Limb (tissue), 2 donors: ENCODE results near the gene SLC25A38.
"Not testable (repeated sequence)": the region's sequence is repeated elsewhere in the genome, so short reads cannot be mapped to it uniquely, and the experiment has no call there.

Experiments used
- DNase-seq, 2 donors: peaks; one replicate each; pipeline ENCODE4 v3.0.0-alpha.2; 2016; ENCODE audit errors: extremely low spot score in 2 of 2

SLC25A38 gene, protein sequence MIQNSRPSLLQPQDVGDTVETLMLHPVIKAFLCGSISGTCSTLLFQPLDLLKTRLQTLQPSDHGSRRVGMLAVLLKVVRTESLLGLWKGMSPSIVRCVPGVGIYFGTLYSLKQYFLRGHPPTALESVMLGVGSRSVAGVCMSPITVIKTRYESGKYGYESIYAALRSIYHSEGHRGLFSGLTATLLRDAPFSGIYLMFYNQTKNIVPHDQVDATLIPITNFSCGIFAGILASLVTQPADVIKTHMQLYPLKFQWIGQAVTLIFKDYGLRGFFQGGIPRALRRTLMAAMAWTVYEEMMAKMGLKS

DNA sequence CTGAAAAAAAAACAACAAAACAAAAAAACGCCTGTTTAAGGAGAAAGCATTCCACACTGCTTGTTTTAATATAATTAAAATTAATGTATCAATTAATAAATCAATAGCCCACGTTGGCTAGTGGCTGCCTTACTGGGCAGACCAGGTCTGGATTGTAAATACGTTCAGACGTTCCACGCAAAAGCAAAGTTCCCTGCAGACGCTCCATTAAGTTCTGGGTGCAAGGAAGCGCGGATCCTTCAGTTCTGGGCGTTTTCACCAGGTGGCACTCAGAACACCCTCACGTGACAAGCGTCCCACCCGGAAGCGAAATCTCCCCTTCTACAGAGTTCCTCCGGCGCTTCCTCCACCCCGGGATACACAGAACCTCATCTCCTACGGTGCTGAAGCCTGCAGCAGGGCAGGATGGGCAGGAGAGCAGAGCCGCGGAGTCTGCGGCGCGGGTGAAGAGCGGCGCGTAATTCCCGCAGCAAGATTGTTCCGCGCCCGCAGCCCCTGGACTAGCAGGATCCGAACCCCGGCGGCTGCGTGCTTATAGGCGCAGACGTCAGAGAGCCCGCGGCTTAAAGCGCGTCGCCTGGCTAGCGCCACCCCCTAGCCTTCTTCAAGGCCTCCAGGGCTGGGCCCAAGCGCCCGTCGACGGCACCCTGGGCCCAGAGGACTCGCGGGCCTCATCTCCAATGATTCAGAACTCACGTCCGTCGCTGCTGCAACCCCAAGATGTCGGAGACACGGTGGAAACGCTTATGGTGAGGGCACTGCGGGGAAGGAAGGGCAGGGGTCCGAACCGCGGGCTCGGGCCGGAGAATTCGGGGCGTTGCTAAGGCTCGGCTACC is at the start of gene SLC25A38:
Gene SLC25A38, plus strand, starts transcription at position 326 of the 836 bp plus-strand sequence. Its CDS starts 355 bp downstream, at position 681.
- DNase-seq = peak; percentile 79 to 83

DNA sequence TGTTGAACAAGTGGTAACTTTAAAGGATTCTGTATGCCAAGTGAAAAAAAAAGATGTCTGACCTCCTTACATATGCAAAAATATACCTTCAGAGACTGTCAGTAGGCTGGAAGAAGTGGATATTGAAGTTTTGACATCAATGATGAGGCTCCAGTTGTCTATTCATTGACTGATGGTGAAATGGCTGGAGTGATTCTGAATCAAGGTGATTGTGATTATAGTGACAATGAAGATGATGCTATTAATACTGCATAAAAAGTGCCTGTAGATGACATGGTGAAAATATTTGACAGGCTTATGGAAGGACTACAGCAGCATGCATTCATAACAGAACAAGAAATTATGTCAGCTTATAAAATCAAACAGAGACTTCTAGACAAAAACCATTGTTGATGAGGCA is 49.6 kb upstream of the SLC25A38 start:
- no peak for DNase-seq

DNA sequence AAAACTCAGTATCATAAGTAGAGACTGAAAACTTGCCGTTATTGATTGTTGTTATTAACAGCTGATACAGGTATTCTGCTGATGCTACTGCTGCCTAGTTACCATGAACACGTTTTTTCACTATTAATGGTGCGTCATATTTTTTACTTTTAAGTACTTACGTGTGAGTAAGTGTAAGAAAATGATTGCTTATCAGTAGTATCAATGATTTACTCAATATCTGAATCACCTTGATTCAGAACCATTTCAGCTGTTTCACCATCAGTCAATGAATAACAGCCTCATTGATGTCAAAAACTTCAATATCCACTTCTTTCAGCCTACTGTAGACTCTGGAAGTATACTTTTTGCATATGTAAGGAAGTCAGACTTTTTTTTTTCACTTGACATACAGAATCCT is 49.0 kb upstream of the SLC25A38 start:
- DNase-seq = no peak

DNA sequence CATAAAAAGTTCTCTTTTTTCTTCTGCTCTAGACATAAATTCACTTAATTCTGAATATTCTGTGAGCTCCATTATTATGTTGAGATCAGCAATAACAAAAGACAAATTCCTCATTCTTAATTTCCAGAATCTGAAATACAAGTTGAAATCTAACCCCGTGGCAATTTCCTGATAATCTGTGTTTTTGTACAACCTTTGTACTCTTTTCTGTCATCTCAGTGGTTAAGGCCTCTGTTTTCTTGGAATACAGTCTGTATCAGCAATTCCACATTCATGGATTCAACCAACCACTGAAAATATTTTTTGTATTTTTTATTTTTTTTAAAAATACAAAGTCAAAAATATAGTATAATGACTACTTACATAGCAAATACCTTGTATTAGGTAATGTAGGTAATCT is 45.0 kb upstream of the SLC25A38 start:
- DNase-seq = no peak

DNA sequence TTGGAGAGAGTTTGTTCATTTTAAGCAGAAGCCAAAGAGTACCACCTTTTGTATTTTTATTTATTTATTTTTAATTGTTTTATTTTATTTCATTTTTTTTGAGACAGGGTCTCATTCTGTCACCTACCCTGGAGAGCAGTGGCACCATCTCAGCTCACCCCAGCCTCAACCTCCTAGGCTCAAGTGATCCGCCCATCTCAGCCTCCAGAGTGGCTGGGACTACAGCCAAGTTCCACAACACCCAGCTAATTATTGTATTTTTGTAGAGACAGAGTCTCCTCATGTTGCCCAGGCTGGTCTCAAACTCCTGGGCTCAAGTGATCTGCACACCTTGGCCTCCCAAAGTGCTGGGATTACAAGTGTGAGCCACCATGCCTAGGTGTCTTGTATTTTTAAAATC is 44.1 kb upstream of the SLC25A38 start:
- no peak for DNase-seq

DNA sequence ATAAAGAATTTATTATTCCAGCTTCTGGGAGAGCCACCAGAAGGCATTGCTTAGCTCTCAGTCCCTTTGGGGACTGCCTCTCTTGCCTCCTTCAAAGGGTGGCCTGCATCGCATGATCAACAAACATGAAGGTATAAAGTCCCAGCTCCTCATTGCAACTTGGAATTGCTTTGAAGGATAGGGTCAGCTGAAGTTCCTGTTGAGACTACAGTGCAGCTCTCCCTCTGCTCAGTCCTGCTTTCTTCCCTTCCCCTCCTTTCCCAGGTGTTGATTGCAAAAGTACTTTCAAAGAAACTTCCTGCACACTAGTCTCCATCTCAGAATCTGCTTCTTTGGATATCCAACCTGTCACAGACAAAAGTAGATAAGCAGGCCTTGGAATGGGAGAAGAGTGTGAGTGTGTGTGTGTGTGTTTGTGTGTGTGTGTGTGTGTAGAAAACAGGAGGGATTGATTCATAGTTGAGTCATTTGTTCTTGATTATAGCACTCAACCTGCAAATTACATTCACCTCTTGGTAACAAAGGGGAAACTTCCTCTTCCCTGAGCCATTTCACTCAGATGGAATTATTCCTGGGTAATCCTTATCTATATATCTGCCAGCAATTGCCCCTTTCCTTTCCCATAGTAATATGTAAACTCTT is 40.0 kb upstream of the SLC25A38 start:
- no peak for DNase-seq

DNA sequence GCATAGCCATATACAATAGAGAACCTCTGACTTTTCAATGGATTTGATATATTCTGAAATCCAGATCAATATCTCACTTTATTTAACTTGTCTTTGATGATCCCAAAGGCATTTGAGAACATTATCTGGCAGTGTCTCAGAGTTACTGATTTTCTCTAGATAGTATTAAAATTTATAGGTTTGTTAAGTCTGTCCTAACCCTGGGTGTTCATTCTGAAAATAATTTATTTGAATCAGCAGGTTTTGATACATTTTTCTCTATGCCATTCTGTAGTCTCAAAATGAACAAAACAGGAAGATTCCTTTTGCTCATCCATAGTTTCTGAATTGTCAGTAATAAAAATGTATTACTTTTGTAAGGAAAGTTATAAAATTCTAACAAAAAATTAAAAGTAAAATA is 39.4 kb upstream of the SLC25A38 start:
- DNase-seq = no peak

DNA sequence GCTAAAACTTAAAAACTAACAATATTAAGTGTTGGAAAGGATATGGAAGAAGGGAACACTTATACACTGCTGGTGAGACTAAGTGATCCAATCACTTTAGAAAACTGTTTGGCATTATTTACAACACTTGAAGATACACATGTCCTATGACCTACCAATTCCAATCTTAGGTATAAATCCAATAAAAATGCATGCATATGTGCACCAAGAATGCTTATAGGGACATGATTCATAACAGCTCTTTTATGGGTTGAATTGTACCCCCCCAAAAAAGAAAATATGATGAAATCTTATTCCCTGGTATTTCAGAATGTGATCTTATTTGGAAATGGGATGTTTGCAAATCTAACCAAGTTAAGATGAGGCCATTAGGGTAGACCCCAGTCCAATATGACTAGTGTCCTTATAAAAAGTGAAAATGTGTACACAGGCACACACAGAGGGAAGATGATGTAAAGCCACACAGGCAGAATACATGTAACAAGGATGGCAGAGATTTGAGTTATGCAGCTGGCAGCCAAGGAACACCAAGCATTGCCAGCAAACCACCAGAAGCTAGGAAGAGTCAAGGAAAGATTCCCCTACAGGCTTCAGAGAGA is 38.3 kb upstream of the SLC25A38 start:
- DNase-seq = no peak

DNA sequence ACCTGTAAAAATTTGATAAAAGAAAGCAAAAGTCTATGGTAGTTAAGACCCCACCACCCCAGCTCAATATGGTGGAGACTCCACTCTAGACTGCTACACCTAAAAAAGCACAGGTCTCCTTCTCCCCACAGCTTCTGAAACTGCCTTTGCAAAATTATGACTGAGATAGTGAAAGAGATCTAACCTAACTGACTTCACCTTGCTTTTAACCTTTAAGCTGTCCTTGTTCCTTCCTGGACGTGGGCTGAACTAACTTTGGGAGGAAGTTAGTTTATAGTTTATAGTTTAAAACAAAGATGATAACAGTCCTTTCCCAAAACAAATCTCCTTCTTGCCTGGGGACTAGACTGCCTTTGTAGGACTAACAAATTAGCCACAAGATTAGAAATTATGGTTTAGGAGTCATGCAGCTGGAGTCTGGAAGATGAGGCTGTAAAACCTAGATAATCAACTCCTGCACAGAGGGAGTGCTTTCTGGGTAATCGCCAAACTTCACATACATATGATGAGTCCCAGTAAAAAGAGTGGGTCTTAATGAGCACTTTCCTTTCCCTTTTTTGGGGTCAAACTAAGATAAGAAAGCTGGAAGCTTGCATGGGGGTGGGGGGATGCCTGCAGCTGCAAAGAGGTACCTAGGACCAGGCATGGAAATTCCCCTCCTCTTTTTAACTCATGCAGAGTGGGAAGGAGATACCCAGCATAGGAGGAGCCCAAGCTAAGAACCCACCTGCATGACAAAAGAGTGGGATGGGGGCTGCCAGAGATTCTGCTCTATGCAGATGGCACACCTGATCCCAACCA is 36.2 kb upstream of the SLC25A38 start:
- no peak for DNase-seq

DNA sequence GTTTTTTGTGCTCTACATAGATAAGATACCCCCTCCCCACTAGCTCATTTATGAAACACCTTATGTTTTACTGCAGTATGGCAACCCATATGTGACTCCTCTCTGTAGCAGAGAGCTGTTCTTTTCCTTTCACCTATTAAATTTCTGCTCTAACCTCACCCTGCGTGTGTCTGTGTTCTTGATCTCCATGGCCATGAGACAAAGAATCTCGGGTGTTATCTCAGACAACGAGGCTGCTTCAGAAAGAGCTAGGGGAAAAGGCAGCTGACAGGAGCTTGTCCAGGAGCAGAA is 35.6 kb upstream of the SLC25A38 start:
- no peak for DNase-seq

DNA sequence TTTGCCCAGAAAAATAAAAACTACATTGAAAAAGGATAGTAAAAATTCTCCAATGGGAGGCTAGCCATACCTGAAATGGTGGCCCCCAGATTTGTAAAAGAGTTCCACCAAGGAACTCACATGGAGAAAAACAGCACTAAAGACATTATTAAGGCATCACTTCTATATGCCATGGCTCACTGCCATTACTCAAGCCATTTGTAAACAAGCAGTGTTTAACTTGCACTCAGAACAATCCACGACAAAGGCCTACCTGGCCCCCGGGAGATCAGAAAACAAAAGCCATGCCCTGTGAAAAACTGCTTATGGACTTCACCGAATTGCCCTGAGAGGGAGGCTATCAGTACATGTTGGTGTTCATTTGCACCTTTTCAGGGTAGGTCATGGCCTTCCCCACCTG is 34.1 kb upstream of the SLC25A38 start:
- no peak for DNase-seq

DNA sequence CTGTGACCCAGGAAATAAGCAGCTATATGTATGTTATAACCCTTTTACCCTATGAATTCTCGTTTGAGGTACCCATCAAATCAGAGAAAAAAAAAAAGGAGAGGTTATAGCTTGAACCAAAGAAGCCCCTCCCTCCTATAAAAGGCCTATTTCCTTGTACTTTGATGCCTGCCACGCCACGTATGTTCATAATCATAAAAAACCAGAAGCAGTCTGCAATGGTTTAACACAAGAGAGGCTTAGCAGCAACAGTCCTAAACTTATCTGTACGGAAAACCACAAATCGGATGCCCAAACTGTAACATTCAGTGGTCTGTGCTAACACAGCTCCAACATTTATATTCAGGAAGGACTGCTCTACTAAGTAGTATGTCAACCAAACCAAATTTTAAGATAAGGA is 32.5 kb upstream of the SLC25A38 start:
- DNase-seq = no peak

DNA sequence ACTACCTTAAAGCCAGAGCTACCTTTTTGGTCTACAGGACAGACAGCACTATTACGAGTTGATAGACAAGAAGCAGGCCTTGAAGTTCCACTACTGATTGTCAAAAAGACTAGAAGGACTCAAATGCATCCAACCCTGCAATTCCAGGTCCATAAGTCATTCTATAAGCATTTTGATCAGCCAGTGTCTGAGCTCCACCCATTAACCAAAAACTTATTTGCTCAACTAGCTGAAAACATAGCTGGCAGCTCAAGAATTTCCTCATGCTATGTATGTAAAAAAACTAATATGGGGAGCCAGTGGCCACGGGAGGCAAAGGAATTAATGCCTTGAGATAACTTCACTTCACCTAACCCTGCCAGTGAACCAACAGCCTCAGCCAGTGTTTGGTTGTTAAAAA is 32.0 kb upstream of the SLC25A38 start:
- DNase-seq = not testable (repeated sequence)

DNA sequence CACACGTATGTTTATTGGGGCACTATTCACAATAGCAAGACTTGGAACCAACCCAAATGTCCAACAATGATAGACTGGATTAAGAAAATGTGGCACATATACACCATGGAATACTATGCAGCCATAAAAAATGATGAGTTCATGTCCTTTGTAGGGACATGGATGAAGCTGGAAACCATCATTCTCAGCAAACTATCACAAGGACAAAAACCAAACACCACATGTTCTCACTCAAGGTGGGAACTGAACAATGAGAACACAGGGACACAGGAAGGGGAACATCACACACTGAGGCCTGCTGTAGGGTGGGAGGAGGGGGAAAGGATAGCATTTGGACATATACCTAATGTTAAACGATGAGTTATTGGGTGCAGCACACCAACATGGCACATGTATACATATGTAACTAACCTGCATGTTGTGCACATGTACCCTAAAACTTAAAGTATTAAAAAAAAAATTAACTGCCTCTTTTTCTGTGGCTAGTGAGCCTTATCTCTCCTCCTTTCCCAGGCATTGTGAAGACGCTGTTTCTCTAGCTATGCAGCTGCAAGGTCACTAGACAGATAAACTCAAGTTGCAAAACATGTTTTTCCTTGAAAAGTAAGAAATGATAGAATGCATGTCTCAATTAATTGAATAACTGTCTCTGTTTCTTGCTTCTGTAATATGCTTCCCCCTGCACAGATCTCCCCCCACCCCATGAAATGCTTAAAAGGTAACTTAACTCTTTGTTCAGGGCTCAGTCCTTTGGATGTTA is 29.8 kb upstream of the SLC25A38 start:
- DNase-seq = not testable (repeated sequence)

DNA sequence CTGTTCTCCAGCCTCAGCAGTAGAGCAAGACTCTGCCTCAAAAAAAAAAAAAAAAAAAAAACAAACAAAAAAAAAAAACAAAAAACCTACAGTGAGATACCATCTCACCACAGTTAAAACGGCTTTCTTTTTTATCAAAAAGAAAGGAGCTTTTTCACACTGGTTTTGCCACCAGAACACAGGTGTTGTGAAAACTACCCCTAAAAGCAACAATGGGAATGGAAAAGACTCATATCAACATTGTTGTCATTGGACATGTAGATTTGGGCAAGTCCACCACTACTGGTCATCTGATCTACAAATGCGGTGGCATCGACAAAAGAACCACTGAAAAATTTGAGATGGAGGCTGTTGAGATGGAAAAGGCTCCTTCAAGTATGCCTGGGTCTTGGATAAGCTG is 24.8 kb upstream of the SLC25A38 start:
- DNase-seq = no peak

DNA sequence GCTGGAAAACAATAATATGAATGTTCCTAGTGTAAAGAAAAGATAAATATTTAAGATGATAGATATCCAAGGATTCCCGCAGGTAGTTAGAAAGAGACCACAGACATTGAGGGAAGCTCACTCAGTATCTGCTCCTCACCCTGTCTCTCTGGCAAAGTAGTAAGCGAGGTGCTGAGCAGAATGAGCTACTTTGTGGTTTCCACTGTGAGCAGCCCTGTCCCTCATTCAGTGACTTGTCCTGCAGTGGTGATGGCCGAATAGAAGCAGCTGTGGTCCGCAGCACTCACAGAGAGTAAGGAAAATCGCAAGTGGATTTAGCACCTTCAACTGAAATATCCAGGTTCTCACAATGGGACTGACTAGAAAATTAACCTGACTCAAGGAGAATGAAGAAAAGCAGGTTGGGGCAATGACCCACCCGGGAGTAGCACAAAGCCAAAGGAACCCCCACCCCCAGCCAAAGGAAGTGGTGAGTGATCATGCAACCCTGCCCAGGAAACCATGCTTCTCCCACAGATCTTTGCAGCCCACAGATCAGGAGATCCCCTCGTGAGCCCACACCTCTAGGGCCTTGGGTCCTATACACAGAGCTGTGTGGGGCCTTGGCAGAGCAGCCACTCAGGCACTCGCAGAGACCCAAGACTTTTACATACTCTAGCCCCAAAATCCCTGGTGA is 21.8 kb upstream of the SLC25A38 start:
- no peak for DNase-seq

DNA sequence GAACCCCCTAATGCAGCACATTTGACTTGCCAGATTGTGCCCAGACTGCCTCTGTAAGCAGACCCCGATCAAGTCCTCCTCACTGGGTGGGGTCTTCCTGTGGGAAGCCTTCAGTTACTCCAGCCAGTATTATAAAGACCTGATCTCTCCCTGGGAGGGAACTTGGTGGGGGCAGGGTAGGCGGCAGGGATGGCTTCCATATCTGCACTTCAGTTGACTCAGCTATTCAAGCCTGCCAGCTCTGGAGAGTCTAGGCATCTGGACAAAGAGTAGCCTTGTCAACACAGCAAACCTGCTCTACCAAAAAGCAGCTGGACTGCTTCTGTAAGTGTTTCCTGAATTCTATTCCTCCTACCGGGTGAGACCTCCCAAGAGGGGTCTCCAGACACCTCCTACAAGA is 21.0 kb upstream of the SLC25A38 start:
- DNase-seq = no peak

DNA sequence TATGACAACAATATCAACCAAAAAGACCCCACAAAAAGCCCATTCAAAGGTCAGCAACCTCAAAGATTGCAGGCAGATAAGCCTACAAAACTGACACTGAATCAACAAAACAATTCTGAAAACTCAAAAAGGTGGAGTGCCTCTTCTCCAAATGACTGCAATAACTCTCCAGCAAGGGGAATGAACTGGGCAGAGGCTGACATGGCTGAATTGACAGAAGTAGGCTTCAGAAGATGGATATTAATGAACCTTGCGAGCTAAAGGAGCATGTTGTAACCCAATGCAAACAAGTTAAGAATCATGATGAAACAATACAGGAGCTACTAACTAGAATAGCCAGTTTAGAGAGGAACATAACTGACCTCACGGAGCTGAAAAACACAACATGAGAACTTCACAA is 20.4 kb upstream of the SLC25A38 start:
- no peak for DNase-seq

DNA sequence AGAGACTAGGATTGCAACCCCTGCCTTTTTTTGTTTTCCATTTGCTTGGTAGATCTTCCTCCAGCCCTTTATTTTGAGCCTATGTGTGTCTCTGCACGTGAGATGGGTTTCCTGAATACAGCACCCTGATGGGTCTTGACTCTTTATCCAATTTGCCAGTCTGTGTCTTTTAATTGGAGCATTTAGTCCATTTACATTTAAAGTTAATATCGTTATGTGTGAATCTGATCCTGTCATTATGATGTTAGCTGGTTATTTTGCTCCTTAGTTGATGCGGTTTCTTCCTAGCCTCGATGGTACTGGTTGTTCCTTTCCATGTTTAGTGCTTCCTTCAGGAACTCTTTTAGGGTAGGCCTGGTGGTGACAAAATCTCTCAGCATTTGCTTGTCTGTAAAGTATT is 12.7 kb upstream of the SLC25A38 start:
- DNase-seq = not testable (repeated sequence)

DNA sequence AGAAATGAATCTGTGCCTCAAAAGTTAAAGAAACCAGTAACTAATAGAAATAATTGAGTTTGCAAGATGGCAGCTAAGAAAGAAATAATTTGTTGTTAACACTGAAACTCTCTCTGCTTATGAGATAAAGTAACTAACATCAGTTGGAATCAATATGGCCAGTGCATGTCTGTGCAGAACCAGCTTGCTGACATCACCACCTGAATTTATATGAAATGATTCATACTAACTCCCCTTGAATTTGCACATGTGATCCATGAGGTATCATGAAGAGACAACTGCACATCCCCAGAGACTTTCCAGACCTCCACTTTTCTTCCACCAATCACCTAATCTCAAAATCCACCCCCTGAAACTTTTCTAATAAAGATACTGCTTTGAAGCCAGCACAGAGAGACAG is 10.3 kb upstream of the SLC25A38 start:
- no peak for DNase-seq
